Measurements from ENCODE around the gene ABCC3. TPM values are rescaled to one million over a fixed set of nuclear protein-coding genes. Genes with fewer than 3 reads are reported as not detected.

Gene ABCC3
- total and polyA plus RNA-seq, 2 of the 8 experiments (the other 6 are each of a cell fraction or from before 2014, with no cell fraction given) = 0.35 to 0.37 TPM

GRCh38 chr17:50588391-50589049, 46.2 kb upstream of the ABCC3 start (continued):
- TF ChIP-seq SRF (IDR thresholded peaks at IDR 0.05; ENCODE audit: low read depth, low read length) = no peak
- no peak for TF ChIP-seq CREB1 (IDR thresholded peaks at IDR 0.05)
- no peak for TF ChIP-seq BCL11A (IDR thresholded peaks at IDR 0.05; ENCODE audit: low read depth in 2 of 2, low read length in 2 of 2)
- no peak for TF ChIP-seq CHD1 (IDR thresholded peaks at IDR 0.05; ENCODE audit: low read depth, low read length)
- TF ChIP-seq SAP30 (IDR thresholded peaks at IDR 0.05; ENCODE audit: insufficient read depth, insufficient replicate concordance, low read length) = no peak
- no peak for TF ChIP-seq RXRA (IDR thresholded peaks at IDR 0.05; ENCODE audit: insufficient read depth, low read depth, low read length)

Measured in H1 (cell line).